Activated CD8-positive, alpha-beta T cell treated with anti-CD3 and anti-CD28 coated beads for 36 hours (primary cell): Measurements from ENCODE around the gene OR52E8. TPM values are rescaled to one million over a fixed set of nuclear protein-coding genes. Genes with fewer than 3 reads are reported as not detected.

Experiments
- ATAC-seq: fragments of 200-7000 bp; cut with Tn5 transposase; one replicate; pipeline ENCODE4 v1.10.0; 2021; ENCODE audit warnings: mild to moderate bottlenecking, moderate library complexity
- CTCF ChIA-PET: fragments of 350-600 bp; sonication (Branson Sonifier 250); formaldehyde crosslinking; loops from one replicate; lab custom pipeline; 2021; ENCODE audit warnings: antibody characterized with exemption; lab: Charles Lee
- POLR2A ChIA-PET: fragments of 350-600 bp; sonication (Branson Sonifier 250); formaldehyde crosslinking; loops from one replicate; lab custom pipeline; 2021; ENCODE audit warnings: antibody characterized with exemption; lab: Charles Lee
- DNase-seq: peaks from one replicate; pipeline ENCODE4 v3.0.0-alpha.2; 2020
- H3K27ac Mint-ChIP-seq: one replicate; pipeline ENCODE4 v1.8.0; 2021; ENCODE audit warnings: mild to moderate bottlenecking, mixed read lengths
- H3K27me3 Mint-ChIP-seq: one replicate; pipeline ENCODE4 v1.8.0; 2021; ENCODE audit warnings: mixed read lengths
- H3K36me3 Mint-ChIP-seq: one replicate; pipeline ENCODE4 v1.8.0; 2021; ENCODE audit warnings: low read depth, mixed read lengths
- H3K4me1 Mint-ChIP-seq: one replicate; pipeline ENCODE4 v1.8.0; 2021; ENCODE audit warnings: low read depth, mixed read lengths
- H3K4me3 Mint-ChIP-seq: one replicate; pipeline ENCODE4 v1.8.0; 2021; ENCODE audit warnings: mild to moderate bottlenecking, moderate library complexity, mixed read lengths
- H3K9me3 Mint-ChIP-seq: one replicate; pipeline ENCODE4 v1.8.0; 2021; ENCODE audit warnings: mixed read lengths
- intact Hi-C: fragments of 100-400 bp; cut with micrococcal nuclease; formaldehyde crosslinking; loops from one replicate; pipeline ENCODE4 v1.10.0; 2022
- total RNA-seq, 2 experiments: library from RNA; stranded (reverse); gene quantifications; one replicate each; pipeline ENCODE4 v1.2.3, GENCODE V29; 2021
- TF ChIP-seq, protein P1 (sequence below): fragments of 200-600 bp; IDR thresholded peaks from one replicate; pipeline ENCODE4 v1.8.0; 2022; ENCODE audit warnings: antibody characterized with exemption, mild to moderate bottlenecking

OR52E8 gene
- total RNA-seq, 2 experiments from 2014 or later: not detected

DNA sequence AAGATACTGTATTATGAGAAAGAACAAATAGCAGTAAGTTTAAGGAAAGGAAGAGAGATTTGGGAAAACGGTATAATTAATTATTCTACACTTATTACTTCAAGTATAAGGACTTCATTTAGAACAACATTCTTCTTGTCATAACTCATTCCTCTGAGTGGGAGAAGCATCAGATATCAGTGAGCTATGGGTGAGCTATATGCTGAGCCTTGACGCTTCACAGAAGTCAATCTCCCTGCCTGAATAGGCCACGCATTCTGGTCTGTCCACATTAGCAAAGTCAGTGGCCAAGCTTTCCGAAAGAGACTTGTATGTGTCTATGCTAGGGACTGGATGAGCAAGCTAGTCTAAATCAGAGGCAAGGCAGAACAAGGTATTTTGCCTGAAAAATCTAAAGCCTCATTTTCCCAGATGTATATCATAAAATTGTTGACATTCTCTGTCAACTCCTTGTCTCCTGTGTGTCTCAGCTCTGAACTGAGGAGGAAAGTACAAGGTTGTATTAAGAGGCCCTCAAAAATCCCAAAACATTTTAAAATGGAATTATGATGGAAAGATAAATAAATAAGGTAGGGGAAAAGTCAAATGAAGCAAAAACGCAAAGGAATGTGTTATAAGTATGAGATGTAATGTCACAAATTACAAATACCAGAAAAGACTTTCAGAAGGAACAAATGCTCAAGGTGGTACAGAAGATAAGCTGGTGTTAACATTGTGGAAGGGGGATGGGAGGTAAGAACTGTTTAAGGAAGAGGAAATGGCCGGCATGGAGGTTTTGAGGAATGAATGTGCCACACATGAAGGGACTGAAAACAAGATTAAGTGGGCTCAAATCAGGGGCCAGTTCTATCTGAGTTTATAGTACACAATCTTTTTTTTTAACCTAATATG, 47.3 kb downstream of the OR52E8 start:
- H3K27me3 Mint-ChIP-seq: peaks cover 13% of the 10 kb centered on the region
- TF ChIP-seq, protein P1, sequence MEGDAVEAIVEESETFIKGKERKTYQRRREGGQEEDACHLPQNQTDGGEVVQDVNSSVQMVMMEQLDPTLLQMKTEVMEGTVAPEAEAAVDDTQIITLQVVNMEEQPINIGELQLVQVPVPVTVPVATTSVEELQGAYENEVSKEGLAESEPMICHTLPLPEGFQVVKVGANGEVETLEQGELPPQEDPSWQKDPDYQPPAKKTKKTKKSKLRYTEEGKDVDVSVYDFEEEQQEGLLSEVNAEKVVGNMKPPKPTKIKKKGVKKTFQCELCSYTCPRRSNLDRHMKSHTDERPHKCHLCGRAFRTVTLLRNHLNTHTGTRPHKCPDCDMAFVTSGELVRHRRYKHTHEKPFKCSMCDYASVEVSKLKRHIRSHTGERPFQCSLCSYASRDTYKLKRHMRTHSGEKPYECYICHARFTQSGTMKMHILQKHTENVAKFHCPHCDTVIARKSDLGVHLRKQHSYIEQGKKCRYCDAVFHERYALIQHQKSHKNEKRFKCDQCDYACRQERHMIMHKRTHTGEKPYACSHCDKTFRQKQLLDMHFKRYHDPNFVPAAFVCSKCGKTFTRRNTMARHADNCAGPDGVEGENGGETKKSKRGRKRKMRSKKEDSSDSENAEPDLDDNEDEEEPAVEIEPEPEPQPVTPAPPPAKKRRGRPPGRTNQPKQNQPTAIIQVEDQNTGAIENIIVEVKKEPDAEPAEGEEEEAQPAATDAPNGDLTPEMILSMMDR: no peak
- no peaks in the 10 kb centered on the region for H3K36me3 Mint-ChIP-seq
- no peak for ATAC-seq
- CTCF ChIA-PET: interaction anchor here (0.9 to 2.0 kb wide), 8 partner anchors 9 to 1174 kb away, joined by 3 to 13 read pairs (median 4); partner anchors contain the start of genes OR51D1, TRIM22 and TRIM5
- intact Hi-C loops: loop anchor here (5.0 to 10.0 kb wide), 2 partner anchors 118 to 685 kb away; no protein-coding TSS in a partner anchor
- H3K9me3 Mint-ChIP-seq: no peaks in the 10 kb centered on the region
- POLR2A ChIA-PET: interaction anchor here (0.6 kb wide), 1 partner anchor 139 kb away, joined by 3 read pairs; no protein-coding TSS in a partner anchor
- peaks cover 6% of the 10 kb centered on the region for H3K4me1 Mint-ChIP-seq
- H3K27ac Mint-ChIP-seq: no peak overlapping the region
- no peak for DNase-seq
- H3K4me3 Mint-ChIP-seq: no peak overlapping the region

DNA sequence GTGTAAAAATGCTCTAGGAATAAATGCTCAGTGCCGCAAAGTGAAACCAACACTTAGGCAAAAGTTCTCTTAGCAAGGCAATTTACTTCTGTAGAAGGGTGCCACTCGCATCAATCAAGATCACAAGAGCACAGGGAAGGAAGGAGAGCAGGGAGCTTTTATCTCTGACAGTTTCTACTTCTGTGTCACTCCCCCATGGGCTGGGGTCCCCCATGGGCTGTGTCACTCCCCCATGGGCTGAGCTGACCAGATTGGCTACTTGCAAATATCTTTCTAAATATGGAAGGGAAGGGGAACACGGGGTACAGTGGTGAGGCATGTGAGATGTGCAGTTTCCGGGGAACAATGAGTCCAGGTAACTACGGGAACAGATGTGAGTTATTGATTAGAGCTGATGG, 48.4 kb downstream of the OR52E8 start:
- H3K27me3 Mint-ChIP-seq: peaks cover 15% of the 10 kb centered on the region
- TF ChIP-seq, protein P1: no peak
- H3K27ac Mint-ChIP-seq: peak overlapping the region; percentile 57
- peak; percentile 3 for DNase-seq
- peak overlapping the region; percentile 85 for H3K4me3 Mint-ChIP-seq
- peaks cover 6% of the 10 kb centered on the region for H3K4me1 Mint-ChIP-seq
- ChIA-PET POLR2A (interaction anchor here (0.6 kb wide), 1 partner anchor 336 kb away, joined by 3 read pairs; no protein-coding TSS in a partner anchor), CTCF (interaction anchor here (0.9 to 2.0 kb wide), 8 partner anchors 10 to 1173 kb away, joined by 3 to 13 read pairs (median 4); partner anchors contain the start of genes OR51D1, TRIM22 and TRIM5)
- no peaks in the 10 kb centered on the region for H3K36me3 Mint-ChIP-seq
- intact Hi-C loops: loop anchor here (5.0 to 10.0 kb wide), 2 partner anchors 117 to 684 kb away; no protein-coding TSS in a partner anchor
- ATAC-seq: peak; percentile 34
- peaks cover 4% of the 10 kb centered on the region for H3K9me3 Mint-ChIP-seq

DNA sequence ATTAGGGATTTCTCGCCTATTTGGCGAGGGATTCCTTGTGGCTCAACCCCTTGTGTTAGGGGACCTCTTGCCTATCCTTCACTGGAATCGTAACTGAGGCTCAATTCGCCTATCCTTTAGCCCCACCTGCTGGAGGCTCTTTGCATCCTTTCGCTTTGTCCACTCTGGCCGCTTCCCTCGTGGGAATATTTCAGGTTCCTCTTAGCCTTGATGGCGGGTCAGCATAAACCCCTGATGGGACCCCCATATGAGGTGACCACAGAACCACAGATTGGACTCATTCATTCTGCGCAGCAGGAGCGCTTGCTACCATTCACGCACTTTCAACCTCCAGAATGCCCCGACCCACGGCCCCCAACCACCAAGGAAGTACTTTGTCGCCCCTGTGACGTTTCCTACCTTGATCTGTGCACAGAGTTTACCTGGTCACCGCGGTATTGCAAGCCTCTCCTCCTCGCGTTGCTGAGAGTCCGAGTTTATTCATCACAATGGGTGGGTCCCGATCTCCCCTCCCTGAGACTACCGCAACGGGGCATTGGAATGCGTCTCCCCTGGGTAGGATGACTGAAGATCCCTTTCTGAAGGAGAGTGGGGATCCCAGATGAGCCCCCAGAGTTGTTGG, 48.9 kb downstream of the OR52E8 start, which contains the start of gene OR52N2:
Gene OR52N2, plus strand, starts transcription at position 425 of the 622 bp plus-strand sequence. CDS start 11,412 bp downstream, outside the sequence.
- TF ChIP-seq, protein P1: peak; percentile 74
- ChIA-PET POLR2A (no interaction called here), CTCF (interaction anchor here (0.9 to 2.0 kb wide), 5 partner anchors 10 to 332 kb away, joined by 3 to 13 read pairs (median 5); partner anchors contain the start of gene TRIM5)
- intact Hi-C loops: loop anchor here (1.0 to 10.0 kb wide), 3 partner anchors 116 to 684 kb away; no protein-coding TSS in a partner anchor
- H3K27ac Mint-ChIP-seq: peak within 1 kb of the TSS; percentile 57
- H3K4me1 Mint-ChIP-seq: peaks cover 6% of the 10 kb centered on the region
- ATAC-seq (peak; percentile 91), DNase-seq (peak; percentile 79)
- H3K9me3 Mint-ChIP-seq: peaks cover 5% of the 10 kb centered on the region
- no peaks in the 10 kb centered on the region for H3K36me3 Mint-ChIP-seq
- H3K4me3 Mint-ChIP-seq: peak within 1 kb of the TSS; percentile 85
- peaks cover 15% of the 10 kb centered on the region for H3K27me3 Mint-ChIP-seq

DNA sequence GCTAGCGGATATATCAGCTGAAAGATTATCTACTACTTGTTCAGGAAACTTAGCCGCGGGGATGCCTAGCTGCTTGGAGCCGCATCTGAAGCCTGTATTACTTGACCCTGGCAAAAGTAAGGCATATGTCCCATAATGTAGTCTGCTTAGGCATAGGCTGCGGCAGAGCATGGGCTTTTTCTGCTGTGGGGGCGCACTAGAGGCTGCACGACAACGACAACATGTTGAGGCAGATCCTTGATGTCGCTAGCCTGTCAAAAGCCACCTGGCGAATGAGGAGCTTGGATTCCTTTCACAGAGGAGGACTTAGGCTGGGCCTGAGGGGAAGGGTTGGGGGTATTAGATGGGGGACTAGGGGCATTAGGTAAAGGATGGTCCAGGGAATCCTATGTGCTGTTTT, 49.9 kb downstream of the OR52E8 start:
- DNase-seq: peak; percentile 7
- ATAC-seq: no peak
- Mint-ChIP-seq H3K4me1 (peaks cover 6% of the 10 kb centered on the region), H3K27me3 (peaks cover 22% of the 10 kb centered on the region), H3K4me3 (no peak overlapping the region), H3K27ac (no peak overlapping the region), H3K36me3 (no peaks in the 10 kb centered on the region), H3K9me3 (peaks cover 10% of the 10 kb centered on the region)
- CTCF ChIA-PET: interaction anchor here (0.6 to 1.4 kb wide), 6 partner anchors 8 to 336 kb away, joined by 3 to 5 read pairs (median 3); partner anchors contain the start of gene TRIM5
- intact Hi-C loops: loop anchor here (5.0 to 10.0 kb wide), 2 partner anchors 115 to 683 kb away; no protein-coding TSS in a partner anchor
- POLR2A ChIA-PET: no interaction called here
- TF ChIP-seq, protein P1: no peak

Other genes starting within 250 kb of the OR52E8 start
- gene TRIM34, start 232.7 kb downstream of the OR52E8 start, total RNA-seq: 1 to 10 TPM; 8.5 to 9.3 TPM
- gene TRIM5, start 172.6 kb downstream of the OR52E8 start, total RNA-seq: 10 to 100 TPM; 21.5 TPM
- 100 to 1,000 TPM; 138 to 149 TPM for gene TRIM22, start 167.9 kb downstream of the OR52E8 start, total RNA-seq
- under 1 TPM in 1 of 2 experiments, not detected in 1; 0.25 TPM for gene OR56B1, start 121.2 kb downstream of the OR52E8 start, total RNA-seq
- 1 to 10 TPM in 1 of 2 experiments, under 1 TPM in 1; 0.47 to 1.1 TPM for gene OR52N4, start 103.4 kb downstream of the OR52E8 start, total RNA-seq
- gene OR52N5, start 74.3 kb downstream of the OR52E8 start, total RNA-seq: not detected
- not detected for gene OR52N1, start 66.4 kb downstream of the OR52E8 start, total RNA-seq
- not detected for gene OR52N2, start 48.8 kb downstream of the OR52E8 start, total RNA-seq
- not detected for gene OR52E6, start 15.8 kb downstream of the OR52E8 start, total RNA-seq
- gene OR52E4, start 22.9 kb upstream of the OR52E8 start, total RNA-seq: not detected
- gene OR52E5, start 35.5 kb upstream of the OR52E8 start, total RNA-seq: not detected
- not detected for gene OR56A3, start 84.6 kb upstream of the OR52E8 start, total RNA-seq
- not detected for gene OR56A5, start 110.8 kb upstream of the OR52E8 start, total RNA-seq
- gene OR52L1, start 129.3 kb upstream of the OR52E8 start, total RNA-seq: not detected
- not detected for gene OR56A4, start 149.3 kb upstream of the OR52E8 start, total RNA-seq
- gene OR56A1, start 173.1 kb upstream of the OR52E8 start, total RNA-seq: not detected
- not detected for gene OR56B4, start 250.0 kb upstream of the OR52E8 start, total RNA-seq